ENCODE data around the gene TRIM13.
"Not testable (repeated sequence)": the region's sequence is repeated elsewhere in the genome, so short reads cannot be mapped to it uniquely, and the experiment has no call there.

TRIM13 gene

DNA sequence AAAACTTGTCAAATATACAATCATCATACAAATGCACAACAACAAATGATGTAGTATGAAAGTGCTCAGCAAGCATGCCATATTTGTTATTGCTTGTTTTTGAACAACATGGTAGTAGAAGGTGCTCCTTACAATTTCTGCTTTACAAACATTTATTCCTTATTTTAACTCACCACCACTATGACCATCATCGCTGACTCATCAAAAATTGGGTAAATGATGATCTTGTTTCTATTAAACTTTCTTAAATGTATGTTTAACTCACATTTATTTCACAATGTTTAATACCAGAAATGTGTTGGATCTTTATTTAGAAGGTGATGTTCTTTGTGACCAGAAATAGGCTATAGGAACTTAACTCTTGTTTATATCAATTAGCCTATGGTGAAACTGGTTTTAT, 63.9 kb downstream of the TRIM13 start:
- no peak overlapping the region for H3K4me3 ChIP-seq (ENCODE audit: low read depth, low read length)
- DNase-seq (ENCODE audit: low read depth), result no peak
- TF ChIP-seq MYC (IDR thresholded peaks at IDR 0.05; ENCODE audit: low read depth, low read length) (no peak), MAX (IDR thresholded peaks at IDR 0.05; ENCODE audit: low read depth, low read length) (no peak), POLR2A (IDR thresholded peaks at IDR 0.05; ENCODE audit: extremely low read depth, insufficient read length) (no peak)
- TF ChIP-seq, protein P1, sequence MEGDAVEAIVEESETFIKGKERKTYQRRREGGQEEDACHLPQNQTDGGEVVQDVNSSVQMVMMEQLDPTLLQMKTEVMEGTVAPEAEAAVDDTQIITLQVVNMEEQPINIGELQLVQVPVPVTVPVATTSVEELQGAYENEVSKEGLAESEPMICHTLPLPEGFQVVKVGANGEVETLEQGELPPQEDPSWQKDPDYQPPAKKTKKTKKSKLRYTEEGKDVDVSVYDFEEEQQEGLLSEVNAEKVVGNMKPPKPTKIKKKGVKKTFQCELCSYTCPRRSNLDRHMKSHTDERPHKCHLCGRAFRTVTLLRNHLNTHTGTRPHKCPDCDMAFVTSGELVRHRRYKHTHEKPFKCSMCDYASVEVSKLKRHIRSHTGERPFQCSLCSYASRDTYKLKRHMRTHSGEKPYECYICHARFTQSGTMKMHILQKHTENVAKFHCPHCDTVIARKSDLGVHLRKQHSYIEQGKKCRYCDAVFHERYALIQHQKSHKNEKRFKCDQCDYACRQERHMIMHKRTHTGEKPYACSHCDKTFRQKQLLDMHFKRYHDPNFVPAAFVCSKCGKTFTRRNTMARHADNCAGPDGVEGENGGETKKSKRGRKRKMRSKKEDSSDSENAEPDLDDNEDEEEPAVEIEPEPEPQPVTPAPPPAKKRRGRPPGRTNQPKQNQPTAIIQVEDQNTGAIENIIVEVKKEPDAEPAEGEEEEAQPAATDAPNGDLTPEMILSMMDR (IDR thresholded peaks at IDR 0.05; ENCODE audit: low read depth, low read length), result no peak

DNA sequence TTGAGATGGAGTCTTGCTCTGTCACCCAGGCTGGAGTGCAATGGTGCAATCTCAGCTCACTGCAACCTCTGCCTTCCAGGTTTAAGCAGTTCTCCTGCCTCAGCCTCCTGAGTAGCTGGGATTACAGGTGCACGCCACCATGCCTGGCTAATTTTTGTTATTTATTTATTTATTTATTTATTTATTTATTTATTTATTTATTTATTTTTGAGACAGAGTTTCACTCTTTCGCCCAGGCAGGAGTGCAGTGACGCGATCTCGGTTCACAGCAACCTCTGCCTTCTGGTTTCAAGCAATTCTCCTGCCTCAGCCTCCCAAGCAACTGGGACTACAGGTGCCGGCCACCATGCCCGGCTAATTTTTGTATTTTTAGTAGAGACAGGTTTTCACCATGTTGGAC, 65.5 kb downstream of the TRIM13 start:
- not testable (repeated sequence) for DNase-seq (ENCODE audit: low read depth)

DNA sequence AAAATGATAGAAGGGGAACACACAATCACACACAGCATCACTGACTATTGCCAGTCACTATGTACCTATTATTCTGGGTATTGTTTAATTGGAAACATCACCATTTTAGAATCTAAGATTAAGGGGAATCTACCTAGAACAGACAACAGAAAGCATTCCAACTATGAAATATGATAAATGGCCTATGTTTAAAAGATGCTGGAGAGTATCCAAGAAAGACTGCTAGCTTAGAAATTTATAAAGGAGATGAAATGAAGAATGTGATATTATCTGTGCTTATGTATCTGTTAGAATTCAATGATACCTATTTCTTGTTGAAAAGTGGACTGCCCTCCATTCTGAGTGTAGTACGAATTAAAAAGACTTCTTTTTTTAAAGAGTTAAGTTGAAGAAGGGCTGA, 68.9 kb downstream of the TRIM13 start:
- no peak overlapping the region for H3K4me3 ChIP-seq (ENCODE audit: low read depth, low read length)

More for the DNA sequence above, 65.5 kb downstream of the TRIM13 start:
- H3K4me3 ChIP-seq (ENCODE audit: low read depth, low read length), result not testable (repeated sequence)

More for the DNA sequence above, 68.9 kb downstream of the TRIM13 start:
- TF ChIP-seq, protein P1 (IDR thresholded peaks at IDR 0.05; ENCODE audit: low read depth, low read length), result no peak
- TF ChIP-seq POLR2A (IDR thresholded peaks at IDR 0.05; ENCODE audit: extremely low read depth, insufficient read length) (no peak), MYC (IDR thresholded peaks at IDR 0.05; ENCODE audit: low read depth, low read length) (no peak), MAX (IDR thresholded peaks at IDR 0.05; ENCODE audit: low read depth, low read length) (no peak)
- DNase-seq (ENCODE audit: low read depth), result no peak

All from NB4 (cell line).